H54 (cell line): ENCODE results near the gene CPSF2.

Source experiments
- DNase-seq: peaks from one replicate; pipeline ENCODE4 v3.0.0; 2011; ENCODE audit warnings: low spot score, mixed read lengths; ENCODE audit not compliant: insufficient read length
- FAIRE-seq: peaks from 3 replicates; lab custom pipeline; 2011; peaks lifted over from hg19 to GRCh38; lab: Jason Lieb, UNC
- POLR2A ChIP-seq: IDR thresholded peaks from 2 replicates; pipeline ENCODE4 v1.6.1; 2011; ENCODE audit warnings: low read depth, mild to moderate bottlenecking, low read length

CPSF2 gene

DNA sequence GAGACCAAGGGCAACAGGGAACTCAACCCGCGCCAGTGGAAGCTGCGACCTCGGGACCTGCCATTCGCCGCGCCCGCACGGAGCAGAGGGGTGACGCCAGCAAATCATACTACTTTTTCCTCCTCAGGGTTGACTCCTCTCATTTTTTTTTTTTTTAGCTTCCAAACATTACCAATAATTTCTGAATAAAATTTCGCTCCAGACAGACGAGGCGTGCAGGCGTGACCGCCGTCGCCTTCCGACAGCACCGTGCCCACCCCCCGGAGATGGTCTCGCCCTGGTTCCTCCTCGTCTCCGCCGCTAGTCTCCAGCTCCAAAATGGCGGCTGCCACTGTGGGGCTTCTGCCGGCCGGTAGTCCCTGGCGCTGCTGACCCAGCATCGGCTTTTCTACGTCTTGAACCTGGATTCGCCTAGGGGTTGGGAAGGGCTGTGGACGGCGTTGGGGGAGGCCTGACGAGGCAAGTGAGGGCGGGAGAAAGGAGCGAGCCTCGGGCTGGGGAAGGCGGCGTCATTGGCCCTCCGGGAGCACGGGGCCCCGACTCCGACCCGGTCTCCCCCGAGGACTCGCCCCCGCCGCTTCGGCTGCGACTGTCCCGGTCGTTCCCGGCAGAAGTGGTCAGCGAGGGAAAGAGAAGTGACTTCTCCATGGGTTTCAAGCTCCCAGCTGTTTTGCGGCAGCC lies at the start of gene CPSF2, which contains the start of gene NDUFB1:
TSS of gene CPSF2 (plus strand) at position 300 of the 681 bp plus-strand sequence. CDS start 9,016 bp downstream, outside the sequence.
TSS of gene NDUFB1 (minus strand) at position 37 of the 681 bp plus-strand sequence. CDS start 4,069 bp downstream, outside the sequence.
- FAIRE-seq (peak; percentile 61), DNase-seq (peak; percentile 84)
- peak; percentile 87 for TF ChIP-seq POLR2A

DNA sequence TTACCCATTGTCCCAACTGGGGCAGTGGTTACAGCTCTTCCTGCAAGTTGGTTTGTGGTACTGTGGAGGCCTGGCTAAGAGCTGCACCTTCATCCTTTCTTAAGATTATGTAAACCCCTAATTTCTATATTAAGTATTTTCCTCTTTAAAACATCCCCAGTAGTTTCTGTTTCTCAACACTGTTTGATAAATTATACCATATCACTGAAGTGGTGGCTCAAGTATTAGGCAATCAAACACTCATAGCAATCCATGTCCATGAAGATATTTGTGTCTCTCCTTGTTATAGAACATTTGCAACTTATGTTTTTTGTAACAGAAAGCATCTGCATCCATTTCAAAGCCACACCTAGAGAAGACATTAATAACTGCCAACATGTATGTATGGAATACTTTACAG lies 47.2 kb upstream of the CPSF2 start:
- FAIRE-seq (no peak), DNase-seq (no peak)
- no peak for TF ChIP-seq POLR2A

DNA sequence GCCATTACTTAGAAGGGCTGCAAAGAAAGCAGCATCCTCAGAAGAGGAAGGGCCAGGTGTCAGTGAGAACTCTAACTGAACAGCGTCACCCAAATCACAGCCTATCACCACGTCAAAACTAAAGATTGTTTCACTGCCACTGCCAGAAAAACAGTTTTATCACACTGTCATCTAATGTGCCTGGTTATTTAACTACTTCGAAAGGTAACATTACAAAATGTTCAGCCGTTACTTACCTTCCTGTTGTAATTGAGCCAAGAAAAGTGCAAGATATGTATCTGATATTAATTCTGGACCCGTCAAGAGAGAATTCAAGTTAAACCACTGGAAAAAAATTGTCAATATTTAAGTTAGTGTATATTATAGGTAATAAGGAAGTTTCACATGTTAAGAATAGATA lies 33.3 kb upstream of the CPSF2 start:
- no peak for DNase-seq
- FAIRE-seq = no peak
- TF ChIP-seq POLR2A = no peak

DNA sequence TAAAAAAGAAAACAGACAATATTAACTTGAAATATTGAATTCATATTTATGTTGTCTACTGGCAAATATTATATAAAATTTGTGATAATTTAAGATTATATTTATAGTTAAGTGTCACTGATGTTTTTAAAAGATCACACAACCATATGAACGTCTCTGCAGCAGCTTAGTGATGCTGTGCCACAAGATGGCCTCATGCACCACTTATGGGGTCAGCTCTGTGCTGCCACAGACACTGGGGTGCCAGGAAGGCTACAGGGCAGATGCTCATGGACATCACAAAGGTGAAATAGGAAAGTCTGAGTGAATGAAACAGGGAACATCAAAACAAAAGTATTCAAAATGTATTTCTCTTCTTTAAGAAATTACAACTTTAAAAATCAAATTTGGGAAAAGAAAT lies 28.4 kb upstream of the CPSF2 start:
- FAIRE-seq (no peak), DNase-seq (no peak)
- TF ChIP-seq POLR2A = no peak

DNA sequence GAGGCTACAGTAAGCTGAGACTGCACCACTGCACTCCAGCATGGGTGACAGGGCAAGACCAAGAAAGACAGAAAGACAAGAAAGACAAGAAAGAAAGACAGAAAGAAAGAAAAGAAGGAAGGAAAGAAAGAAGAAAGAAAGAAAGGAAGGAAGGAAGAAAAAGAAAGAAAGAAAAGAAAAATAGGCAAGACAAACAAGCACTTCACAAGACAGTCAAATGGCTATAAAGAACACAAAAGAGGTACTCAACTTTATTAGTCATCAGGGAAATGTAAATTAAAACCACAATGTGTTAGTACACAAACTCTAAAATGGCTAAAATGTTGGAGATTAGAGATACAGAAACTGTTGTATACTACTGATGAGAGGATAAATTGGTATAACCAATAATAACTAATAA lies 22.0 kb upstream of the CPSF2 start:
- FAIRE-seq = no peak
- no peak for TF ChIP-seq POLR2A
- no peak for DNase-seq

DNA sequence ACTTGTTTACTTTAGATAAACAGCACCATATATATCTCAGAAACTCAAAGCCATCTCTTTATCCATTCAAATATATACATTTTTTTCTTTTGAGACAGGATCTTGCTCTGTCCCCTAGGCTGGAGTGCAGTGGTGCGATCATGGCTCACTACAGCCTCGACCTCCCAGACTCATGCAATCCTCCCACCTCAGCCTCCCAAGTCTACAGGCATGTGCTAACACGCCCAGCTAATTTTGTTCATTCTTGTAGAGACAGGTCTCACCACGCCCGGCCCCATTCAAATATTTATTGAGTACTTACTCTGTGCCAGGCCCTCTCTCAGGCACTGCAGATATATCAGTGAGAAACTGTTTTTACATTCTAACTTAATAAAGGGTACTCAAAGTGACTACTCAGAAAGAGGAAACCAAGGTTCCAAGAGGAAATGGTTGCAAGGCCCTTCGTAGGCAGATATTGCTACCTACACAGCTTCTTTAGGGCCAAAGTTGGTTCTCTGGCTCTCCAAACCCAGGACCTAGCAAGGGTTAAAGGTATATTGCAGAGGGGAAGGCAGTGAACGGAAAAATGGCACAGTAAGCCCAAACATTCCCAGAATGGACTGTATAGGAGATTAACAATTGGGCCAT lies 18.3 kb upstream of the CPSF2 start:
- FAIRE-seq (no peak), DNase-seq (no peak)
- no peak for TF ChIP-seq POLR2A

DNA sequence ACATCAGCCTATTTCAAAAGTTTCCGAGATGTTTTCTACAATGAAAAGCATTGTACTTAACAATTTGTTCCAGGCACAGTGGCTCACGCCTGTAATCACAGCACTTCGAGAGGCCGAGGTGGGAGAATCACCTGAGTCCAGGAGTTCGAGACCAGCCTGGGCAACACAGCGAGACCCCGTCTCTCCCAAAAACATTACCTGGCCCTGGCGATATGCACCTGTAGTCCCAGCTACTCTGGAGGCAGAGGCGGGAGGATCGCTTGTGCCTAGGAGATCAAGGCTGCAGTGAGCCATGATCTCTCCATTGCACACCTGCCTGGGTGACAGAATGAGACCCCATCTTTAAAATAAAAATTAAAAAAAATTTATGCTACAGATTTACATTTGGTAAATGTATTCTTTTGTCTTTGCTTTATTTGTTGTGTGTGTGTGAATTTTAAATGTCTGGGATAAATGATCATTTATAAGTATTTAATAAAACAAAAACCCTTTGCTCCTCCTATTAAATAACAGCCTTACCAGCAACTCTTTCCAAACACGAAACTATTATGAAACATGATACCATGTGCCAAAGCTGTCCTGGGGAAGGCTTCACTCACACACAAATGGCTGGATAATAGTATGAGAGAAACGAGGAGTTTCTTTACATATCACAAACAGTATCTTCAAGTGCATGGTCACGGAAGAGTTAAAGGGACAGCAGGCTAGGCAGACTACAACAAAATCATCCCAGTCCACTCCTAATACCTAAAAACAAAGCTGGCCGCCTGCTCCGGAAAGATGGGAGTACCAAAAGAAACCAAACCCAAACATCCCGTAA lies 16.5 kb upstream of the CPSF2 start:
- DNase-seq = peak; percentile 29
- FAIRE-seq = peak; percentile 74
- TF ChIP-seq POLR2A = no peak

DNA sequence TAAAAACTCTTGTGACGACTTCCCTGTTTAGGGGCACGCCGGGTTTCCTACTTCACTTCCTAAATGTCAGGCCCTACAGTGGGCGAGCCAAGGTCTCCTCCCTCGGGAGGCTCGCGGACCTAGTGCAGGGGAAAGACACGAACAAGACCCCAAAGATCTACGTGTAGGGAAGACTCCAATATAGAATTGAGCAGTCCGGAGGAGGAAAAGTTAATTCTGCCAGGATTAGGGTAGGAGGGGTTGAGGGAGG lies 16.0 kb upstream of the CPSF2 start:
- FAIRE-seq (peak; percentile 11), DNase-seq (no peak)
- no peak for TF ChIP-seq POLR2A

DNA sequence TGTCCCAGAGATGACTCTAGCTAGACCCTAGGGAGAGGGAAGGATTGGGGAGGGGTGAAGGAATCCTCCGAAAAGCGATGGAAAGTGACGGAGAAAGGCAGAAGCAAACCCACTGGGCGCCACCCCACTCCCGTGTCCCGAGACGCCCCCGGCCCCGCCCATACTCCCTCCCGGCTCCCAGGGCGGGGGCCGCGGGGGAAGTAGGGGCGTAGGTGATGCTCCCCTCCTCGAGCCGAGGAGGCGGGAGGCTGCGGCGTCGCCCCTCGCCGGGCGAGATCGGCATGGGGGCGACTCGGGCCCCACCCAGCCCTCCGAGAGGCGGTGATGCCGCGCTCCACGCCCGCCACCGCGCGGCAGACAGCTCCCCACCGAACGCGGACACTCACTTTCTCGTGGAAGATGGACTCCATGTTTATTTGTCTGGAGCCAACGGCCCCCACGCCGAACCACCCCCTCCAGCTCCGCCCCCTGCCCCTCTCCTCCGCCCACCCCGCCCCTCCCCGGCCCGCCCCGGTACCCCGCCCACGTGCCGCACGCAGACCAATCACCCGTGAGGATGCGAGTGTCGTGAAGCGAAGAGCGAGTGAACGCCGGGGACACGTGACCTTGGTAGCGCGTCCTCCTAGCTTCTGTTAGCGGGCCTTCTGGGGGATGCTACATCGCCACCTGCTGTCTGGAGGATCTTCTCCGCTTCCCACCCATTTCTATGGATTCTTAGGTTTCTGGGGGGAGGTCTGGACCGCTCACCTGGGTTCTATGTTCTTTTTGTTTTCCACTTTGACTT lies 15.4 kb upstream of the CPSF2 start, which contains the start of gene ATXN3:
TSS of gene ATXN3 (minus strand) at position 440 of the 784 bp plus-strand sequence. CDS start at position 410, 30 bp downstream.
- peak; percentile 38 for TF ChIP-seq POLR2A
- DNase-seq = peak; percentile 94
- peak; percentile 97 for FAIRE-seq

DNA sequence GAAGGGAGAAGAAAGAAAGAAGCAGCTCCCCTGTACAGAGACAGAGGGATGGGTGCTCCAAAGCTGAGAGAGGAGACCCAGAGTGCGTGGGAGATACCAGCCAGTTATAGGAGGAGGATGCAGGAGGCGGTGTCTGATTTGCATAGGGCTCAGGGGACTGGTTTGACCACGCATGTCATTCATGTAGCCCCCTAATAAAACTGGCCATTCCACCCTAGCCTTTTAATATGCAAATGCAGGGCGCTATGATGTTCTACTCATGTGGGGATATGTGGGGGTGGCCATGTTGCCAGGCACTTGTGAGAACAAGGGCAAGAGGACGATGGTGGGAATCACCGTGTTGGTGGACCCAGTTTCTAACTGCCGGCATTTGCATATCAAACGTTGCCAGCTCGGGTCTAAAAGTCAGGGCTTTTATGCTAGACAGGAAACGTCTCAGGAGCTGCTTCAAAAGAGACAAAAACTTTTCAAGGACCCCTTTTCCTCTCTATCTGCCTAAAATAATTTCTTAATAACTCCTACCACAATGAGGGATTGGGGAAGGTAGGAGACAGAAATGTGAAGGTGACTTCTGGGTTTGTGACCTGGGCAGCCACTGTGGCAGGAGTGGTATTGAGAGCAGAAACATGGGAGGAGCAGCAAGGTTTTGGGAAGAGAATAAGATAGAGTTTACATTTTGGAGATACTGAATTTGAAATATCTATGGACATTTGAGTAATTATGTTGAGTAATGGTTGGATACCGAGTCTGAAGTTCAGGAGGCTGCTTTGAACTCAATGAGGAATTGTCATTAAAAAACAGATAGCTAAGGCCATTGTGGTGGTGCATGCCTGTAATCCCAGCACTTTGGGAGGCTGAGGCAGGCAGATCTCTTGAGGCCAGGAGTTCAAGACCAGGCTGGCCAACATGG lies 13.2 kb upstream of the CPSF2 start:
- FAIRE-seq (no peak), DNase-seq (no peak)
- TF ChIP-seq POLR2A = no peak

DNA sequence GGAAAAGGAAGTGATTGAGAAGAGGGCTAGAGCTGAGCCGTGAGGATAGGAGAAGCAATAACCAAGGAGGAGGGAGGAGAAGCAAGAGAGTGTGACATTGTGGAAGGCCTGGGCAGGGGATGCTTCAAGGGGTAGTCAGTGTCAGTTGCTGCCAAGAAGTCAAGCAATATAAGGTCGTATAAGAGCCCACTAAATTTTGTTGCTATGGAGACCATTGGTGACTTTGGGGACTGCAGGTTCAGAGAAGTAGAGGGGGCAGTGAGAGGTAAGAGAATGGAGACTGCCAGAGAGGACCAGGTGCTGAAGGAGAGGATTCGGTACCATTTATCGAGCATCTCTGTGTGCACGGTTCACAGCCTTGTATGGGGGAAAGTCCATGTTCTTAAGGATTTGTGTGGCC lies 12.3 kb upstream of the CPSF2 start:
- no peak for TF ChIP-seq POLR2A
- no peak for FAIRE-seq
- DNase-seq = no peak

DNA sequence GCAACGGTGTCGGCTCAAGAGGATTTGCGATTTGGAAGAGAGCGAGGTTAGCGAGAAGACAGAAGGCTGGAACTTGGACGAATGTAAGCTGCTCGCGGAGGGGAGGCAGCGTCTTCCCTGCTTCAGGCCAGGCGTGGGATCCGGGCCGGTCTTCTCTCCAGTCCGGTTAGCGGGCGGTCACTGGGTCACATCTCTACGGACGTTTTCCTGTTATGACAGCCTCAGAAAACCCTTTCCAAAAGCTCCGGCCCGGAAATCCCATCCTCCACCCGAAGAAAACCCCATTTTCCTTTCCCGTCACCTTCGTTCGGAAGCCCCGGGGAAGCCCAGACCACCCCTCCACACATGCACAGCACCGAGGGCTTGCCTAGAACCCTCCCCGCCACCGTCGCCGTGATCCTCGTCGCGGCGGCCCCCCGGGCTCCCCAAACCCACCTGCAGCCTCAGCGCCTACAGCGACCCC lies 531 bp upstream of the CPSF2 start:
- 0 out of 2 replicates have a peak, but pooled peaks have one; percentile 16 for TF ChIP-seq POLR2A
- FAIRE-seq = peak; percentile 41
- DNase-seq = peak; percentile 40
